Uterus (tissue), 4 donors: ENCODE data around the gene CHST11. TPM values are rescaled to one million over a fixed set of nuclear protein-coding genes. Genes with fewer than 3 reads are reported as not detected.

ENCODE experiments used
- DNase-seq, 2 donors: peaks; one replicate each; pipeline ENCODE4 v3.0.0-alpha.2; 2019 to 2020
- H3K27ac ChIP-seq, 2 donors: fragments of 200-600 bp; sonication (generic); 1 replicate in 1 of 2; 2 replicates in 1 of 2; pipeline ENCODE4 v1.5.1; 2016 to 2018
- H3K27me3 ChIP-seq, 2 donors: fragments of 200-600 bp; sonication (generic); one replicate each; pipeline ENCODE4 v1.5.1; 2018 to 2019; ENCODE audit warnings: control low read depth in 1 of 2
- H3K36me3 ChIP-seq, 2 donors: fragments of 200-600 bp; sonication (generic); one replicate each; pipeline ENCODE4 v1.5.1; 2019; ENCODE audit warnings: control low read depth in 1 of 2
- H3K4me1 ChIP-seq, 2 donors: fragments of 200-600 bp; sonication (generic); one replicate each; pipeline ENCODE4 v1.5.1; 2018 to 2019; ENCODE audit warnings: control low read depth in 1 of 2
- H3K4me3 ChIP-seq, 2 donors: fragments of 200-600 bp; sonication (generic); 1 replicate in 1 of 2; 2 replicates in 1 of 2; pipeline ENCODE4 v1.5.1; 2018 to 2019; ENCODE audit warnings: mild to moderate bottlenecking in 1 of 2
- H3K9me3 ChIP-seq, 2 donors: fragments of 200-600 bp; sonication (generic); one replicate each; pipeline ENCODE4 v1.5.1; 2019; ENCODE audit warnings: control low read depth in 1 of 2
- POLR2A ChIP-seq, 2 donors: fragments of 450-650 bp; IDR thresholded peaks; one replicate each; pipeline ENCODE4 v1.6.1; 2016; ENCODE audit warnings: antibody characterized with exemption in 2 of 2, mild to moderate bottlenecking in 1 of 2, moderate library complexity in 1 of 2
- intact Hi-C: fragments of 100-400 bp; cut with DNase I; formaldehyde crosslinking; loops from one replicate; pipeline ENCODE4 v1.15.1; 2023; ENCODE audit warnings: low total_unique reads
- total RNA-seq, 4 donors: library from RNA; depleted of rRNA in 3 of 4; stranded (reverse); fragments of >200 nt in 3 of 4; gene quantifications; one replicate each; pipeline versions ENCODE4 v1.1.0 to v1.2.4, GENCODE V29; 2014 to 2023
- TF ChIP-seq, protein P1 (sequence below), 4 experiments: fragments of 200-600 bp in 2 of 4; fragments of 450-650 bp in 2 of 4; sonication (generic) in 2 of 4; IDR thresholded peaks; one replicate each; pipeline ENCODE4 v1.5.1; 2016 to 2019; ENCODE audit warnings: antibody characterized with exemption in 4 of 4, mild to moderate bottlenecking in 2 of 4, moderate library complexity in 1 of 4
- donor health status: DM: yes; HTN: yes; CAD: no.

CHST11 gene
- total RNA-seq, 4 donors from 2014 or later = 21.0 to 82.1 (median 58.7) TPM

DNA sequence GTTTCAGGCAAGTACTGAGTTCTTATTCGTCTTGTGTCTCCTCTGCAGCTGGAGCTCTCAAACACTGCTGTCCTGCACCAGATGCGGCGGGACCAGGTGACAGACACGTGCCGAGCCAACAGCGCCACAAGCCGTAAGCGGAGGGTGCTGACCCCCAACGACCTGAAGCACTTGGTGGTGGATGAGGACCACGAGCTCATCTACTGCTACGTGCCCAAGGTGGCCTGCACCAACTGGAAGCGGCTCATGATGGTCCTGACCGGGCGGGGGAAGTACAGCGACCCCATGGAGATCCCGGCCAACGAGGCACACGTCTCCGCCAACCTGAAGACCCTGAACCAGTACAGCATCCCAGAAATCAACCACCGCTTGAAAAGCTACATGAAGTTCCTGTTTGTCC, 300.2 kb downstream of the CHST11 start:
- TF ChIP-seq POLR2A (IDR thresholded peaks at IDR 0.05) = no peak
- TF ChIP-seq, protein P1, sequence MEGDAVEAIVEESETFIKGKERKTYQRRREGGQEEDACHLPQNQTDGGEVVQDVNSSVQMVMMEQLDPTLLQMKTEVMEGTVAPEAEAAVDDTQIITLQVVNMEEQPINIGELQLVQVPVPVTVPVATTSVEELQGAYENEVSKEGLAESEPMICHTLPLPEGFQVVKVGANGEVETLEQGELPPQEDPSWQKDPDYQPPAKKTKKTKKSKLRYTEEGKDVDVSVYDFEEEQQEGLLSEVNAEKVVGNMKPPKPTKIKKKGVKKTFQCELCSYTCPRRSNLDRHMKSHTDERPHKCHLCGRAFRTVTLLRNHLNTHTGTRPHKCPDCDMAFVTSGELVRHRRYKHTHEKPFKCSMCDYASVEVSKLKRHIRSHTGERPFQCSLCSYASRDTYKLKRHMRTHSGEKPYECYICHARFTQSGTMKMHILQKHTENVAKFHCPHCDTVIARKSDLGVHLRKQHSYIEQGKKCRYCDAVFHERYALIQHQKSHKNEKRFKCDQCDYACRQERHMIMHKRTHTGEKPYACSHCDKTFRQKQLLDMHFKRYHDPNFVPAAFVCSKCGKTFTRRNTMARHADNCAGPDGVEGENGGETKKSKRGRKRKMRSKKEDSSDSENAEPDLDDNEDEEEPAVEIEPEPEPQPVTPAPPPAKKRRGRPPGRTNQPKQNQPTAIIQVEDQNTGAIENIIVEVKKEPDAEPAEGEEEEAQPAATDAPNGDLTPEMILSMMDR (IDR thresholded peaks at IDR 0.05) = no peak
- H3K4me3 ChIP-seq = no peak overlapping the region
- intact Hi-C loops = no loop called here
- no peaks in the 10 kb centered on the region for H3K4me1 ChIP-seq
- H3K27me3 ChIP-seq = no peaks in the 10 kb centered on the region
- H3K9me3 ChIP-seq = no peaks in the 10 kb centered on the region
- DNase-seq = no peak
- H3K27ac ChIP-seq = no peak overlapping the region
- H3K36me3 ChIP-seq = no peaks in the 10 kb centered on the region

- no peak for DNase-seq
- no peaks in the 10 kb centered on the region for H3K36me3 ChIP-seq
- H3K27me3 ChIP-seq = no peaks in the 10 kb centered on the region
- no peaks in the 10 kb centered on the region for H3K4me1 ChIP-seq
- H3K4me3 ChIP-seq = no peak overlapping the region
- intact Hi-C loops = no loop called here
- H3K27ac ChIP-seq = no peak overlapping the region
- TF ChIP-seq, protein P1 (IDR thresholded peaks at IDR 0.05) = no peak
- no peak for TF ChIP-seq POLR2A (IDR thresholded peaks at IDR 0.05)
- H3K9me3 ChIP-seq = no peaks in the 10 kb centered on the region
These were observed 302.0 kb downstream of the CHST11 start for GRCh38 chr12:104758771-104759170.

DNA sequence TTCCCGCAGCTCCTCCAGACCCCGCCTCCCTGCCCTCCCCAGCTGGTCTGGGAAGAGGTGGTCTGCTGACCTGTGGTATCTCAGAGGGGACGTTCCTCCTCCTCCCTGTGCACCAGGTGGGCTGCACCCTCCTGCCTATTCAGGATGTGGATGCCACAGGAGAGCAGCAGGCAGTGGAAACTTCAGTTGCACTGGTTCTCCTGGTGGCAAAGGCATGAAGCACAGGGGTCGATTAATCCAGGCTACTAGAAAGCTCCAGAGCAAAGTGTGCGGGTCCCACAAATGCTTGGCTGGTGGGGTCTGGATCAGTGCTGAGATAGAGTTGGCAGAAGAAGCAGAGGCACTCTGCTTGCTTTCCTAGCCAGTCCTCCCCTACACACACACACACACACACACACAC, 304.3 kb downstream of the CHST11 start:
- intact Hi-C loops = no loop called here
- Histone ChIP-seq H3K36me3 (no peaks in the 10 kb centered on the region), H3K4me3 (no peak overlapping the region), H3K4me1 (no peaks in the 10 kb centered on the region), H3K27me3 (no peaks in the 10 kb centered on the region), H3K27ac (no peak overlapping the region), H3K9me3 (no peaks in the 10 kb centered on the region)
- TF ChIP-seq POLR2A (IDR thresholded peaks at IDR 0.05) = no peak
- TF ChIP-seq, protein P1 (IDR thresholded peaks at IDR 0.05) = no peak
- DNase-seq = no peak

DNA sequence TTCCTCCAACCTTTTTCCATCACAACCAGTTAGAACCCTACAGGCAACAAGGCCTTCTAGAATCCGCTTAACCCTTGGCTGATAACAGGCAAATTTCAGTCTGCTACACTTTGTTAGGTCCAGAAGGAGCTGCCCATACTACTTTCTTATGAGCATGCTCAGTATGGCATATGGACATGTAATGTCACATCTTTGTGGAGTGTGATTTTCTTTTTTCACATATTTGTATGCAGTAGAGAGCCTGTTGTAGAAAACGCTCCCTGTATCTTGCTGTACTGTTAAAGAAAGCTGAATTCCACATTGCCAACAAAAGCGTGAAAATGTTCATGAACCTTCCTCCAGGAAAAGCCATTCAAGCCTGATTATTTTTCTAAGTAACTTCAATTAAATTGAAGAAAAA, 304.9 kb downstream of the CHST11 start:
- Histone ChIP-seq H3K27ac (no peak overlapping the region), H3K4me3 (no peak overlapping the region), H3K4me1 (no peaks in the 10 kb centered on the region), H3K9me3 (no peaks in the 10 kb centered on the region), H3K36me3 (no peaks in the 10 kb centered on the region), H3K27me3 (no peaks in the 10 kb centered on the region)
- intact Hi-C loops = no loop called here
- TF ChIP-seq, protein P1 (IDR thresholded peaks at IDR 0.05) = no peak
- no peak for TF ChIP-seq POLR2A (IDR thresholded peaks at IDR 0.05)
- DNase-seq = no peak

GRCh38 chr12:104763168-104763805, 306.5 kb downstream of the CHST11 start:
- no peaks in the 10 kb centered on the region for H3K4me1 ChIP-seq
- intact Hi-C loops = no loop called here
- H3K36me3 ChIP-seq = no peaks in the 10 kb centered on the region
- no peak for DNase-seq
- H3K27me3 ChIP-seq = no peaks in the 10 kb centered on the region
- H3K27ac ChIP-seq = no peak overlapping the region
- TF ChIP-seq, protein P1 (IDR thresholded peaks at IDR 0.05) = no peak
- TF ChIP-seq POLR2A (IDR thresholded peaks at IDR 0.05) = no peak
- H3K9me3 ChIP-seq = no peaks in the 10 kb centered on the region
- H3K4me3 ChIP-seq = no peak overlapping the region
